Esophagus muscularis mucosa (tissue), 4 donors: Measurements from ENCODE around the gene IL17C. TPM values are rescaled to one million over a fixed set of nuclear protein-coding genes. Genes with fewer than 3 reads are reported as not detected.

Source experiments
- DNase-seq: peaks from one replicate; pipeline ENCODE4 v3.0.0-alpha.2; 2017; ENCODE audit errors: extremely low spot score
- H3K27ac ChIP-seq, 4 donors: fragments of 200-600 bp; sonication (generic); replicated peaks in 1 of 4; 1 replicate in 3 of 4; 2 replicates in 1 of 4; pipeline ENCODE4 v1.5.1; 2016 to 2019; ENCODE audit warnings: mild to moderate bottlenecking in 1 of 4
- H3K27me3 ChIP-seq, 4 donors: fragments of 200-600 bp; sonication (generic); one replicate each; pipeline versions ENCODE4 v1.5.1 to v1.6.0; 2016 to 2019
- H3K36me3 ChIP-seq, 4 donors: fragments of 200-600 bp; sonication (generic); one replicate each; pipeline ENCODE4 v1.5.1; 2016 to 2019
- H3K4me1 ChIP-seq, 4 donors: fragments of 200-600 bp; sonication (generic); one replicate each; pipeline ENCODE4 v1.5.1; 2016 to 2019
- H3K4me3 ChIP-seq, 4 donors: fragments of 200-600 bp; sonication (generic); 1 replicate in 2 of 4; 2 replicates in 2 of 4; pipeline ENCODE4 v1.5.1; 2016 to 2019; ENCODE audit warnings: mild to moderate bottlenecking in 4 of 4, moderate library complexity in 1 of 4
- H3K9me3 ChIP-seq, 4 donors: fragments of 200-600 bp; sonication (generic); 1 replicate in 3 of 4; 2 replicates in 1 of 4; pipeline ENCODE4 v1.5.1; 2016 to 2019
- EP300 ChIP-seq: sonication (generic); formaldehyde crosslinking; IDR thresholded peaks from one replicate; pipeline ENCODE4 v1.6.1; 2017; ENCODE audit warnings: antibody characterized with exemption
- POLR2A ChIP-seq: fragments of 450-650 bp; IDR thresholded peaks from one replicate; pipeline ENCODE4 v1.6.1; 2017; ENCODE audit warnings: antibody characterized with exemption, moderate library complexity, mild to moderate bottlenecking, low read depth
- POLR2AphosphoS5 ChIP-seq, 2 donors: sonication (generic); formaldehyde crosslinking; IDR thresholded peaks; one replicate each; pipeline ENCODE4 v1.6.1; 2017; ENCODE audit warnings: antibody characterized with exemption in 2 of 2
- WGBS: methylation state at CpG from one replicate; pipeline ENCODE4 v1.1.5; 2018; 5-methylcytosine and 5-hydroxymethylcytosine counted together
- intact Hi-C: fragments of 100-400 bp; cut with DNase I; formaldehyde crosslinking; loops from one replicate; pipeline ENCODE4 v1.15.1; 2023
- total RNA-seq, 4 donors: library from RNA; depleted of rRNA; stranded (reverse); fragments of >200 nt; gene quantifications; one replicate each; pipeline versions ENCODE4 v1.1.0 to v1.2.1, GENCODE V29; 2016
- TF ChIP-seq, protein P1 (sequence below), 3 experiments: fragments of 200-600 bp in 2 of 3; fragments of 450-650 bp in 1 of 3; sonication (generic) in 2 of 3; IDR thresholded peaks; one replicate each; pipeline ENCODE4 v1.5.1; 2017 to 2019; ENCODE audit warnings: antibody characterized with exemption in 3 of 3, mild to moderate bottlenecking in 2 of 3, moderate library complexity in 1 of 3

Gene IL17C
- total RNA-seq, 4 donors from 2014 or later = not detected

DNA sequence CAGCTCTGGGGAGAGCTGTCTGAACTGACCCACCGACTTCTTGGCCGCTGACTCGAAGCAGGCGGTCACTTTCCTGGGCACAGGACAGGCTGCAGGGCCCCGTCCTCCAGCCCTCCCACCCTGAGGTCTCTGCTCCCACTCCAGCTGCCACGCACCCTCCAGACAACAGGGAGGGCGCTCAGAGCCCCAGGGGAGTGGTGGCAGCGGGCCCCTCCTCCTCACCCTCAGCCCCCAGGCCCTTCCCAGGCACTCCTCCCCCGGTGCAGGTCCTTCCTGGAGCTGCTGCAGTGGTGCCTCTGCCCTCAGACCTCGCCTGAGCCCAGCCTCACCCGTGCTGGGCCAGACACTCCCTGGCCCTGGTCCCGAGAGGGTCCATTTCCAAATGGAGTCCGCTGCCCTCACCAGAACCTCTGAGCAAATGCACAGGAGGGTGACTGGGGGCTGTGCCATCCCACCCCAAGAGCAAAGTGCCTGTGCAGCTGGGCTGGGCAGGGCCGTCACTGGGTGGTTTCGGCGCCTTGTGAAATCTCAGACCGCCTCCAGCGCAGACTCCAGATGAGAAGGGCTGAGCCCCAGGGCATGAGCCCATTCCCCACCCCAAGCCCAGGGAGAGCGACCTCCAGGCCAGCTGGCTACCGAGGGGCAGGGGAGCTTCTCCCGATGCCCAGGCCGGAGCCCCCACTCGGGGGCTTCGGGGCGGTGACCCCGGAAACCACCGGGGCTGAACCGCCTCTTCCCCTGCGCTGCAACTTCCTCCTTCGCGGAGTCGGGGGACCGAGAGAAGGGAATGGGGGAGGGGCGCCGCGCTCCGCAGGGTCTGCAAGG is 11.8 kb downstream of the IL17C start:
- TF ChIP-seq, protein P1, sequence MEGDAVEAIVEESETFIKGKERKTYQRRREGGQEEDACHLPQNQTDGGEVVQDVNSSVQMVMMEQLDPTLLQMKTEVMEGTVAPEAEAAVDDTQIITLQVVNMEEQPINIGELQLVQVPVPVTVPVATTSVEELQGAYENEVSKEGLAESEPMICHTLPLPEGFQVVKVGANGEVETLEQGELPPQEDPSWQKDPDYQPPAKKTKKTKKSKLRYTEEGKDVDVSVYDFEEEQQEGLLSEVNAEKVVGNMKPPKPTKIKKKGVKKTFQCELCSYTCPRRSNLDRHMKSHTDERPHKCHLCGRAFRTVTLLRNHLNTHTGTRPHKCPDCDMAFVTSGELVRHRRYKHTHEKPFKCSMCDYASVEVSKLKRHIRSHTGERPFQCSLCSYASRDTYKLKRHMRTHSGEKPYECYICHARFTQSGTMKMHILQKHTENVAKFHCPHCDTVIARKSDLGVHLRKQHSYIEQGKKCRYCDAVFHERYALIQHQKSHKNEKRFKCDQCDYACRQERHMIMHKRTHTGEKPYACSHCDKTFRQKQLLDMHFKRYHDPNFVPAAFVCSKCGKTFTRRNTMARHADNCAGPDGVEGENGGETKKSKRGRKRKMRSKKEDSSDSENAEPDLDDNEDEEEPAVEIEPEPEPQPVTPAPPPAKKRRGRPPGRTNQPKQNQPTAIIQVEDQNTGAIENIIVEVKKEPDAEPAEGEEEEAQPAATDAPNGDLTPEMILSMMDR (IDR thresholded peaks at IDR 0.05) = no peak
- no peak for TF ChIP-seq POLR2AphosphoS5 (IDR thresholded peaks at IDR 0.05)
- TF ChIP-seq POLR2A = no peak
- no peak for TF ChIP-seq EP300
- H3K4me3 ChIP-seq = peak overlapping the region; percentile 57 to 72 (median 64)
- WGBS = 10% methylated on average over 2 of the region's 37 CpGs
- peaks cover 0 to 31% (median 26%) of the 10 kb centered on the region in 4 donors for H3K36me3 ChIP-seq
- H3K9me3 ChIP-seq = no peaks in the 10 kb centered on the region
- intact Hi-C loops = no loop called here
- DNase-seq = no peak
- H3K4me1 ChIP-seq = peaks cover 15 to 30% (median 26%) of the 10 kb centered on the region in 4 donors
- peaks cover 0 to 28% (median 0%) of the 10 kb centered on the region in 4 donors for H3K27me3 ChIP-seq
- peak overlapping the region; percentile 55 to 73 (median 67) for H3K27ac ChIP-seq

- Histone ChIP-seq H3K27ac (peak within 1 kb of the TSS; percentile 55 to 73 (median 67)), H3K9me3 (no peaks in the 10 kb centered on the region), H3K36me3 (peaks cover 0 to 38% (median 33%) of the 10 kb centered on the region in 4 donors), H3K27me3 (peaks cover 0 to 28% (median 0%) of the 10 kb centered on the region in 4 donors), H3K4me1 (peaks cover 15 to 30% (median 26%) of the 10 kb centered on the region in 4 donors), H3K4me3 (peak within 1 kb of the TSS; percentile 57 to 72 (median 64))
- WGBS = 0% methylated on average over 11 of the region's 41 CpGs
- TF ChIP-seq, protein P1 (IDR thresholded peaks at IDR 0.05) = no peak
- peak in 1 of 2 donors; percentile 44 for TF ChIP-seq POLR2AphosphoS5 (IDR thresholded peaks at IDR 0.05)
- TF ChIP-seq EP300 = no peak
- no peak for TF ChIP-seq POLR2A
- DNase-seq = peak; percentile 94
- intact Hi-C loops = no loop called here
Measured at GRCh38 chr16:88650749-88651275, 12.4 kb downstream of the IL17C start, which contains the start of gene CYBA. Gene CYBA (minus strand): TSS chr16:88651053. CDS start chr16:88651013, 40 bp downstream.

GRCh38 chr16:88651276-88651988 is 13.1 kb downstream of the IL17C start:
- intact Hi-C loops = no loop called here
- TF ChIP-seq POLR2AphosphoS5 (IDR thresholded peaks at IDR 0.05) (peak; percentile 7 to 47), POLR2A (no peak)
- peaks cover 15 to 30% (median 26%) of the 10 kb centered on the region in 4 donors for H3K4me1 ChIP-seq
- peaks cover 0 to 44% (median 36%) of the 10 kb centered on the region in 4 donors for H3K36me3 ChIP-seq
- peak overlapping the region; percentile 57 to 72 (median 64) for H3K4me3 ChIP-seq
- no peaks in the 10 kb centered on the region for H3K9me3 ChIP-seq
- DNase-seq = no peak
- WGBS = 78% methylated on average over 12 of the region's 24 CpGs
- H3K27ac ChIP-seq = peak overlapping the region; percentile 55 to 73 (median 67)
- H3K27me3 ChIP-seq = peaks cover 0 to 28% (median 0%) of the 10 kb centered on the region in 4 donors

DNA sequence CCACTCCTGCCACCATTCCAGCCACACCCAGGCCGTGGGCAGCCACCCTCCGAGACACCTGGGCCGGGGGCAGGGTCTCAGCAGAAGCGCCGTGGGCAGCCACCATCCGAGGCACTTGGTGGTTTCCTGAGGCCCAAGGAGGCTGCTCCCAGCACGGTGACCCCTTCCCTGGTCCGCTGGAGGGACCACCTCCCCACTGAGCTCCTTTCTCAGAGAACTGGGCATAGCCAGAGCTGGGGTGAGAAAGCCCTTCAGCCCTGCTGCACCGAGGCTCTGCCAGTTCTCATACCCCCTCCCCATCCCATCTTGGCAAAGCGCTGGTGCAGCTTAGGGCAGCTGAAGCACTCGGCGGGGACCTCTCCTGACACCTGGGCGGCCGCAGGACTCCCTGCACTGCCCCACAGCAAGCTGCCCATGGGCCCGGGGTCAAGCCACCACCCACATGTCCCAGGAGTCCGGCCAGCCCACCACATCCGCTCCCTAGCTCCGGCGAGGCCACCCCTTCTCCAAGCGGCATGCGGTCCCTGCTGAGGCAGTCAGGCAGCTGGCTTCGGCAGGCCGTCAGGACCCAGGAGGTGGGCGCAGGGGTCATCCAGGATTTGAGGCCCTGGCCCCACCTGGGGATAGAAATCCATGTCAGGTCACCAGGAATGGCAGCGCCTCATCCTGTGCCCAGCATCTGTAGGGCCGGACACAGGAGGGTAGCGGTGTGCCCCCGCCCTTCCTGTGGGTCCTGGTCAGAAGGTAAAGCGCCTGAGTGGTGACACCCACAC is 13.8 kb downstream of the IL17C start:
- intact Hi-C loops = no loop called here
- peak overlapping the region; percentile 13 to 73 (median 58) for H3K27ac ChIP-seq
- 82% methylated on average over 9 of the region's 29 CpGs for WGBS
- peaks cover 0 to 52% (median 39%) of the 10 kb centered on the region in 4 donors for H3K36me3 ChIP-seq
- no peak for DNase-seq
- H3K4me1 ChIP-seq = peaks cover 15 to 30% (median 26%) of the 10 kb centered on the region in 4 donors
- H3K4me3 ChIP-seq = no peak overlapping the region
- H3K9me3 ChIP-seq = no peaks in the 10 kb centered on the region
- peaks cover 0 to 28% (median 0%) of the 10 kb centered on the region in 4 donors for H3K27me3 ChIP-seq
- no peak for TF ChIP-seq EP300

- WGBS = 98% methylated on average over 8 of the region's 8 CpGs
- H3K4me1 ChIP-seq = peaks cover 15 to 30% (median 26%) of the 10 kb centered on the region in 4 donors
- H3K9me3 ChIP-seq = no peaks in the 10 kb centered on the region
- TF ChIP-seq POLR2A (no peak), POLR2AphosphoS5 (IDR thresholded peaks at IDR 0.05) (no peak), EP300 (no peak)
- TF ChIP-seq, protein P1 (IDR thresholded peaks at IDR 0.05) = no peak
- H3K27me3 ChIP-seq = peaks cover 0 to 28% (median 0%) of the 10 kb centered on the region in 4 donors
- DNase-seq = no peak
- H3K4me3 ChIP-seq = no peak overlapping the region
- peak overlapping the region in 1 of 4 donors; percentile 73 for H3K27ac ChIP-seq
- intact Hi-C loops = no loop called here
- peaks cover 5 to 57% (median 44%) of the 10 kb centered on the region in 4 donors for H3K36me3 ChIP-seq
Measured at GRCh38 chr16:88652762-88653063, 14.3 kb downstream of the IL17C start.
